ENCODE data around the gene RABL2A.
"Not testable (repeated sequence)": the region's sequence is repeated elsewhere in the genome, so short reads cannot be mapped to it uniquely, and the experiment has no call there.

DNA sequence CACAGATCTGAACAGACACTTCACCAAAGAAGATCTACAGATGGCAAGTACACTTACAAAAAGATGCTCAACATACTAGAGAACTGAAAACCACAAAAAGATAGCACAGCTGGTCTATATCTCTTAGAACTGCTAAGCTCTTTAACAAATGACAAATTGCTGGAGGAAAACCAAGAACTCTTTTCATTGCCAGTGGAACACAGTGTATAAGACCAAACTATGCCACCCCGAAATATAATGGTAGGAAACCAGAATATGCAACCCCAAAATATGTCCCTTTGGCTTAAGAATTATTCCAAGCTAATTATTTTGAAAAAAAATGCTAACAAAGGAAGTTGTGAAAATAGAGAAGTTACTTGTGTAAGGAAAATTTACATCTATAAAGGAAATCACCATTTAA, 21.0 kb upstream of the RABL2A start:
- TF ChIP-seq, protein P1, sequence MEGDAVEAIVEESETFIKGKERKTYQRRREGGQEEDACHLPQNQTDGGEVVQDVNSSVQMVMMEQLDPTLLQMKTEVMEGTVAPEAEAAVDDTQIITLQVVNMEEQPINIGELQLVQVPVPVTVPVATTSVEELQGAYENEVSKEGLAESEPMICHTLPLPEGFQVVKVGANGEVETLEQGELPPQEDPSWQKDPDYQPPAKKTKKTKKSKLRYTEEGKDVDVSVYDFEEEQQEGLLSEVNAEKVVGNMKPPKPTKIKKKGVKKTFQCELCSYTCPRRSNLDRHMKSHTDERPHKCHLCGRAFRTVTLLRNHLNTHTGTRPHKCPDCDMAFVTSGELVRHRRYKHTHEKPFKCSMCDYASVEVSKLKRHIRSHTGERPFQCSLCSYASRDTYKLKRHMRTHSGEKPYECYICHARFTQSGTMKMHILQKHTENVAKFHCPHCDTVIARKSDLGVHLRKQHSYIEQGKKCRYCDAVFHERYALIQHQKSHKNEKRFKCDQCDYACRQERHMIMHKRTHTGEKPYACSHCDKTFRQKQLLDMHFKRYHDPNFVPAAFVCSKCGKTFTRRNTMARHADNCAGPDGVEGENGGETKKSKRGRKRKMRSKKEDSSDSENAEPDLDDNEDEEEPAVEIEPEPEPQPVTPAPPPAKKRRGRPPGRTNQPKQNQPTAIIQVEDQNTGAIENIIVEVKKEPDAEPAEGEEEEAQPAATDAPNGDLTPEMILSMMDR (optimal IDR thresholded peaks at IDR 0.05 in 1 of 3, IDR thresholded peaks at IDR 0.05 in 1 of 3, conservative IDR thresholded peaks at IDR 0.05 in 1 of 3; ENCODE audit: extremely low read depth in 1 of 3, insufficient read depth in 2 of 3, low read length in 3 of 3): not testable (repeated sequence)
- not testable (repeated sequence) for TF ChIP-seq EZH2 (IDR thresholded peaks at IDR 0.05; ENCODE audit: low read length)
